H1 (cell line): Measurements from ENCODE around the gene ADAMTS3. TPM values are rescaled to one million over a fixed set of nuclear protein-coding genes. Genes with fewer than 3 reads are reported as not detected.

Experiments
- CTCF ChIA-PET: fragments of 300-600 bp; sonication (Branson Sonifier 250); formaldehyde crosslinking; loops from one replicate; lab custom pipeline; 2021; ENCODE audit not compliant: partially characterized antibody; lab: Charles Lee
- POLR2A ChIA-PET: fragments of 300-600 bp; sonication (Branson Sonifier 250); formaldehyde crosslinking; loops from one replicate; lab custom pipeline; 2021; ENCODE audit warnings: inconsistent platforms; ENCODE audit not compliant: partially characterized antibody; lab: Charles Lee
- DNase-seq, 2 experiments: peaks; one replicate each; pipeline versions ENCODE4 v3.0.0 to v3.0.0-alpha.2; 2010 to 2022; ENCODE audit warnings: low spot score in 2 of 2, low read depth in 1 of 2, mixed read lengths in 1 of 2
- FAIRE-seq: peaks from 2 replicates; lab custom pipeline; 2011; peaks lifted over from hg19 to GRCh38; lab: Jason Lieb, UNC
- H2AFZ ChIP-seq: 2 replicates; pipeline ENCODE4 v1.8.1; 2012; ENCODE audit warnings: low read length, inconsistent platforms
- H2AK5ac ChIP-seq: 2 replicates; pipeline ENCODE4 v1.6.1; 2013; ENCODE audit warnings: low read depth, low read length
- H2BK120ac ChIP-seq: replicated peaks from 2 replicates; pipeline ENCODE3; 2013; ENCODE audit warnings: low read depth, low read length, inconsistent platforms
- H2BK12ac ChIP-seq: 2 replicates; pipeline ENCODE4 v1.6.1; 2013; ENCODE audit warnings: low read depth, low read length
- H2BK15ac ChIP-seq: 2 replicates; pipeline ENCODE4 v1.6.1; 2013; ENCODE audit warnings: low read length
- H2BK20ac ChIP-seq: 2 replicates; pipeline ENCODE4 v1.6.1; 2013; ENCODE audit warnings: low read length
- H2BK5ac ChIP-seq: 2 replicates; pipeline ENCODE4 v1.6.1; 2013; ENCODE audit warnings: low read depth, low read length
- H3K14ac ChIP-seq: 2 replicates; pipeline ENCODE4 v1.6.1; 2013; ENCODE audit warnings: inconsistent platforms; ENCODE audit not compliant: insufficient read length
- H3K18ac ChIP-seq: 2 replicates; pipeline ENCODE4 v1.6.1; 2013; ENCODE audit warnings: low read length; ENCODE audit errors: extremely low read depth
- H3K23ac ChIP-seq: 2 replicates; pipeline ENCODE4 v1.6.1; 2013; ENCODE audit warnings: inconsistent platforms; ENCODE audit not compliant: insufficient read length
- H3K23me2 ChIP-seq: 2 replicates; pipeline ENCODE4 v1.6.1; 2013; ENCODE audit warnings: low read depth, low read length
- H3K27ac ChIP-seq: 2 replicates; pipeline ENCODE4 v1.6.1; 2011; ENCODE audit warnings: low read depth, low read length, inconsistent platforms
- H3K27me3 ChIP-seq, 4 experiments: replicated peaks in 1 of 4; 1 replicate in 1 of 4; 2 replicates in 3 of 4; pipeline versions ENCODE4 v1.6.1 to v1.8.1; 2011 to 2013; ENCODE audit warnings: low read length in 3 of 4, mild to moderate bottlenecking in 3 of 4, inconsistent platforms in 2 of 4, mixed read lengths in 2 of 4, moderate library complexity in 1 of 4; ENCODE audit not compliant: control insufficient read depth in 3 of 4, insufficient read depth in 3 of 4; ENCODE audit errors: extremely low read depth in 1 of 4
- H3K36me3 ChIP-seq, 4 experiments: 2 replicates each; pipeline versions ENCODE4 v1.6.1 to v1.8.1; 2011 to 2013; ENCODE audit warnings: mild to moderate bottlenecking in 4 of 4, low read length in 3 of 4, moderate library complexity in 2 of 4, control low read depth in 1 of 4, inconsistent platforms in 1 of 4; ENCODE audit not compliant: insufficient read depth in 4 of 4, control insufficient read depth in 2 of 4
- H3K4ac ChIP-seq: replicated peaks from 2 replicates; pipeline ENCODE3; 2013; ENCODE audit warnings: low read length, low read depth, mixed read lengths, inconsistent platforms; ENCODE audit not compliant: insufficient read length
- H3K4me1 ChIP-seq, 4 experiments: replicated peaks in 1 of 4; 1 replicate in 1 of 4; 2 replicates in 3 of 4; pipeline versions ENCODE4 v1.6.1 to v1.8.1; 2011 to 2013; ENCODE audit warnings: low read length in 3 of 4, inconsistent platforms in 2 of 4, mixed read lengths in 1 of 4; ENCODE audit not compliant: insufficient read depth in 4 of 4, control insufficient read depth in 3 of 4
- H3K4me2 ChIP-seq, 2 experiments: 2 replicates each; pipeline versions ENCODE4 v1.6.1 to v1.8.1; 2011 to 2013; ENCODE audit warnings: low read depth in 2 of 2, low read length in 2 of 2, control low read depth in 1 of 2, inconsistent platforms in 1 of 2, mild to moderate bottlenecking in 1 of 2; ENCODE audit not compliant: insufficient read depth in 1 of 2
- H3K4me3 ChIP-seq, 4 experiments: fragments of 200-600, 300-600 bp in 1 of 4; sonication (generic), shearing (Covaris generic), sonication (Bioruptor Twin) in 1 of 4; 2 replicates each; pipeline versions ENCODE4 v1.5.1 to v1.8.1; 2011 to 2016; ENCODE audit warnings: low read length in 4 of 4, low read depth in 3 of 4, control low read depth in 2 of 4, inconsistent platforms in 2 of 4, mild to moderate bottlenecking in 2 of 4, mixed read lengths in 1 of 4, moderate library complexity in 1 of 4; ENCODE audit not compliant: insufficient read depth in 2 of 4; ENCODE audit errors: extremely low read depth in 1 of 4
- H3K56ac ChIP-seq: replicated peaks from 2 replicates; pipeline ENCODE3; 2013; ENCODE audit warnings: low read depth, mild to moderate bottlenecking, mixed read lengths, low read length, inconsistent platforms; ENCODE audit not compliant: insufficient read length
- H3K79me1 ChIP-seq: 2 replicates; pipeline ENCODE4 v1.6.1; 2013; ENCODE audit warnings: low read depth, low read length, control low read depth
- H3K79me2 ChIP-seq, 2 experiments: 2 replicates each; pipeline versions ENCODE4 v1.6.1 to v1.8.1; 2012 to 2013; ENCODE audit warnings: low read length in 2 of 2, mild to moderate bottlenecking in 2 of 2, inconsistent platforms in 1 of 2; ENCODE audit not compliant: insufficient read depth in 2 of 2, control insufficient read depth in 1 of 2
- H3K9ac ChIP-seq, 4 experiments: replicated peaks in 1 of 4; 1 replicate in 1 of 4; 2 replicates in 3 of 4; pipeline versions ENCODE4 v1.6.1 to v1.8.1; 2011 to 2013; ENCODE audit warnings: low read depth in 3 of 4, low read length in 3 of 4, control low read depth in 2 of 4, mild to moderate bottlenecking in 2 of 4, moderate library complexity in 2 of 4, inconsistent platforms in 1 of 4; ENCODE audit errors: extremely low read depth in 1 of 4
- H3K9me3 ChIP-seq, 2 experiments: 2 replicates each; pipeline versions ENCODE4 v1.6.1 to v1.8.1; 2012 to 2013; ENCODE audit warnings: mild to moderate bottlenecking in 2 of 2, moderate library complexity in 2 of 2, control low read depth in 1 of 2, inconsistent platforms in 1 of 2, low read depth in 1 of 2, low read length in 1 of 2, mixed read lengths in 1 of 2; ENCODE audit not compliant: insufficient read depth in 2 of 2
- H4K20me1 ChIP-seq, 2 experiments: replicated peaks in 1 of 2; 2 replicates each; pipeline versions ENCODE3 to v1.8.1; 2011 to 2013; ENCODE audit warnings: inconsistent platforms in 2 of 2, low read length in 2 of 2, mild to moderate bottlenecking in 1 of 2; ENCODE audit not compliant: insufficient read depth in 2 of 2, control insufficient read depth in 1 of 2
- H4K5ac ChIP-seq: 2 replicates; pipeline ENCODE4 v1.6.1; 2013; ENCODE audit warnings: low read length, low read depth, mixed read lengths, inconsistent platforms; ENCODE audit not compliant: insufficient read length
- H4K8ac ChIP-seq: 2 replicates; pipeline ENCODE4 v1.8.0; 2013; ENCODE audit warnings: mild to moderate bottlenecking, moderate library complexity, low read length, inconsistent platforms; ENCODE audit not compliant: insufficient read depth; ENCODE audit errors: extremely low read depth
- H4K91ac ChIP-seq: replicated peaks from 2 replicates; pipeline ENCODE3; 2013; ENCODE audit warnings: low read length, mixed read lengths, inconsistent platforms; ENCODE audit not compliant: insufficient read length
- ASH2L ChIP-seq: fragments of 200-600, 300-600 bp; sonication (generic); IDR thresholded peaks from one replicate; pipeline ENCODE4 v1.7.1; 2017; ENCODE audit warnings: low read length
- CBX5 ChIP-seq: fragments of 300-800, 300-1000 bp; sonication (generic); IDR thresholded peaks from 2 replicates; pipeline ENCODE4 v1.7.1; 2016; ENCODE audit warnings: antibody characterized with exemption, low read length, low read depth
- CREB1 ChIP-seq: IDR thresholded peaks from 2 replicates; pipeline ENCODE4 v1.6.1; 2012; ENCODE audit warnings: inconsistent platforms
- MAFK ChIP-seq: IDR thresholded peaks from 2 replicates; pipeline ENCODE4 v1.6.1; 2012; ENCODE audit warnings: low read depth, mild to moderate bottlenecking, improper control_type of control experiment, low read length
- POLR2AphosphoS5 ChIP-seq: IDR thresholded peaks from 2 replicates; pipeline ENCODE4 v1.6.1; 2011; ENCODE audit warnings: low read depth, low read length
- RXRA ChIP-seq: IDR thresholded peaks from 2 replicates; pipeline ENCODE4 v1.6.1; 2011; ENCODE audit warnings: low read depth, mild to moderate bottlenecking, low read length, moderate library complexity; ENCODE audit not compliant: insufficient read depth
- SP2 ChIP-seq: IDR thresholded peaks from 2 replicates; pipeline ENCODE4 v1.6.1; 2012; ENCODE audit warnings: mild to moderate bottlenecking, low read length, inconsistent platforms
- SP4 ChIP-seq: IDR thresholded peaks from 2 replicates; pipeline ENCODE4 v1.6.1; 2012; ENCODE audit warnings: low read length, inconsistent platforms
- SRF ChIP-seq: IDR thresholded peaks from 2 replicates; pipeline ENCODE4 v1.6.1; 2011; ENCODE audit warnings: mild to moderate bottlenecking, low read depth, low read length, moderate library complexity
- SUZ12 ChIP-seq: fragments of 200-600 bp; sonication (generic); IDR thresholded peaks from 2 replicates; pipeline ENCODE4 v1.6.1; 2012; ENCODE audit warnings: mild to moderate bottlenecking, inconsistent platforms, low read length, moderate library complexity, mixed read lengths
- USF2 ChIP-seq: IDR thresholded peaks from 2 replicates; pipeline ENCODE4 v1.6.1; 2011; ENCODE audit warnings: low read length, improper control_type of control experiment
- ZNF274 ChIP-seq: IDR thresholded peaks from 2 replicates; pipeline ENCODE4 v1.7.0; 2012; ENCODE audit warnings: low read length, borderline replicate concordance; ENCODE audit errors: extremely low read depth
- WGBS, 2 experiments: shearing (Covaris generic) in 1 of 2; methylation state at CpG; one replicate each; pipeline versions ENCODE4 v1.1.6 to v1.1.7; 2013 to 2015; ENCODE audit warnings: low lambda C conversion rate in 2 of 2, mixed read lengths in 2 of 2, inconsistent platforms in 1 of 2, low coverage in 1 of 2, missing lambda C conversion rate in 1 of 2; ENCODE audit not compliant: insufficient replicate concordance in 2 of 2, insufficient coverage in 1 of 2, insufficient read length in 1 of 2; ENCODE audit errors: extremely low coverage in 1 of 2, missing lambda C conversion rate in 1 of 2; 5-methylcytosine and 5-hydroxymethylcytosine counted together
- polyA plus RNA-seq, 7 experiments: library from polyadenylated mRNA; depleted of rRNA in 3 of 7; stranded (reverse) in 5 of 7; unstranded in 2 of 7; fragments of >200 nt in 5 of 7; fragments of 200-250 nt in 2 of 7; gene quantifications; 1 replicate in 5 of 7; 2 replicates in 1 of 7; 4 replicates in 1 of 7; pipeline versions ENCODE4 v1.2.1 to v1.2.3, GENCODE V29; 2011 to 2013; ENCODE audit warnings: missing spikeins in 2 of 7, mixed read lengths in 2 of 7
- total RNA-seq: library from RNA; stranded (reverse); fragmentation: NEBNext Ultra II Directional; extraction: Animal tissue kit (Norgen Biotek cat#: 25700); gene quantifications from 2 replicates; pipeline ENCODE4 v1.2.1, GENCODE V29; 2021

The ADAMTS3 gene
- total and polyA plus RNA-seq, 2 of the 8 experiments (the other 6 are each of a cell fraction or from before 2014, with no cell fraction given), result 1.3 to 3.4 TPM

GRCh38 chr4:72424006-72424405, 145.0 kb downstream of the ADAMTS3 start:
- Histone ChIP-seq H2BK120ac (no peak overlapping the region), H2BK12ac (no peak overlapping the region), H3K79me1 (no peaks in the 10 kb centered on the region), H3K14ac (no peak overlapping the region), H2BK20ac (no peak overlapping the region), H4K91ac (no peak overlapping the region), H4K20me1 (no peaks in the 10 kb centered on the region), H3K79me2 (no peaks in the 10 kb centered on the region), H3K4me3 (no peak overlapping the region), H2BK15ac (no peak overlapping the region), H3K23me2 (no peaks in the 10 kb centered on the region), H3K27ac (no peak overlapping the region), H3K4me1 (no peaks in the 10 kb centered on the region), H2BK5ac (no peak overlapping the region), H4K8ac (no peak overlapping the region), H3K4ac (no peak overlapping the region), H3K23ac (no peak overlapping the region), H3K4me2 (no peak overlapping the region), H3K27me3 (no peaks in the 10 kb centered on the region), H2AK5ac (no peak overlapping the region), H3K9me3 (no peaks in the 10 kb centered on the region), H3K56ac (no peak overlapping the region), H3K9ac (no peak overlapping the region), H2AFZ (no peak overlapping the region), H3K18ac (no peak overlapping the region), H4K5ac (no peak overlapping the region), H3K36me3 (no peaks in the 10 kb centered on the region)
- DNase-seq (no peak), FAIRE-seq (no peak)
- CTCF ChIA-PET, result no interaction called here
- POLR2A ChIA-PET, result no interaction called here
- WGBS, 2 experiments, result 68% methylated on average over 4 of the region's 4 CpGs; no CpG with 5 or more reads in 1 of the 2 experiments
- TF ChIP-seq SP2 (no peak), RXRA (no peak), POLR2AphosphoS5 (no peak), USF2 (no peak), ASH2L (no peak), SP4 (no peak), CREB1 (no peak), MAFK (no peak), SRF (no peak), ZNF274 (no peak), CBX5 (no peak), SUZ12 (no peak)
